Aorta (tissue), 5 donors: ENCODE data around the gene PTPRM. TPM values are rescaled to one million over a fixed set of nuclear protein-coding genes. Genes with fewer than 3 reads are reported as not detected.

Experiments
- ATAC-seq: fragments of 200-7000 bp; cut with Tn5 transposase; one replicate; pipeline ENCODE4 v1.9.1; 2022; ENCODE audit warnings: moderate library complexity; ENCODE audit not compliant: low FRiP score
- DNase-seq, 2 donors: peaks; one replicate each; pipeline ENCODE4 v3.0.0-alpha.2; 2020
- H3K27ac ChIP-seq, 2 donors: one replicate each; pipeline ENCODE4 v1.5.1; 2013; ENCODE audit warnings: low read length in 2 of 2, mild to moderate bottlenecking in 2 of 2, moderate library complexity in 2 of 2, control low read depth in 1 of 2, inconsistent platforms in 1 of 2, low read depth in 1 of 2
- H3K27me3 ChIP-seq, 2 donors: one replicate each; pipeline ENCODE4 v1.6.1; 2013; ENCODE audit warnings: control low read depth in 1 of 2, low read length in 1 of 2, mild to moderate bottlenecking in 1 of 2, moderate library complexity in 1 of 2; ENCODE audit not compliant: insufficient read depth in 2 of 2, control insufficient read depth in 1 of 2
- H3K36me3 ChIP-seq, 2 donors: one replicate each; pipeline ENCODE4 v1.6.1; 2013; ENCODE audit warnings: control low read depth in 1 of 2, low read length in 1 of 2, mild to moderate bottlenecking in 1 of 2; ENCODE audit not compliant: insufficient read depth in 2 of 2, control insufficient read depth in 1 of 2
- H3K4me1 ChIP-seq, 2 donors: one replicate each; pipeline ENCODE4 v1.6.1; 2013; ENCODE audit warnings: low read length in 2 of 2, control low read depth in 1 of 2, mild to moderate bottlenecking in 1 of 2, moderate library complexity in 1 of 2; ENCODE audit not compliant: insufficient read depth in 2 of 2, control insufficient read depth in 1 of 2
- H3K4me3 ChIP-seq, 2 donors: one replicate each; pipeline ENCODE4 v1.5.1; 2013; ENCODE audit warnings: low read length in 2 of 2, control low read depth in 1 of 2, mild to moderate bottlenecking in 1 of 2
- H3K9me3 ChIP-seq: one replicate; pipeline ENCODE4 v1.6.1; 2013; ENCODE audit warnings: mild to moderate bottlenecking, low read length; ENCODE audit not compliant: control insufficient read depth
- WGBS, 2 donors: extraction: QIAGEN DNeasy Blood & Tissue Kit; methylation state at CpG; one replicate each; pipeline ENCODE4 v1.1.7; 2013; 5-methylcytosine and 5-hydroxymethylcytosine counted together
- intact Hi-C, 2 donors: fragments of 100-400 bp; cut with DNase I; formaldehyde crosslinking; loops; one replicate each; pipeline versions ENCODE4 v1.14.2 to v1.15.0; 2022
- polyA plus RNA-seq, 2 donors: library from polyadenylated mRNA; stranded (reverse); fragments of 200-250 nt; gene quantifications; one replicate each; pipeline ENCODE4 v1.2.3, GENCODE V29; 2013
- total RNA-seq, 2 donors: library from RNA; stranded (reverse); fragmentation: NEBNext Ultra II Directional; extraction: Animal tissue kit (Norgen Biotek cat#: 25700); gene quantifications; one replicate each; pipeline ENCODE4 v1.2.1, GENCODE V29; 2021
- donor health status: healthy with polysubstance abuse.
- donor health status: Bipolar disorder and iron deficiency.
- donor health status: DM: no; HTN: no; CAD: no.
- donor health status: DM: no; HTN: no; CAD: no.
- donor health status: DM: yes; HTN: yes; CAD: no.

PTPRM gene
- total and polyA plus RNA-seq, 4 donors: 10.6 to 98.9 (median 65.6) TPM

- Histone ChIP-seq H3K4me1 (no peaks in the 10 kb centered on the region), H3K27me3 (no peaks in the 10 kb centered on the region), H3K4me3 (no peak overlapping the region), H3K27ac (no peak overlapping the region), H3K36me3 (peaks cover 0 to 6% of the 10 kb centered on the region in 2 donors), H3K9me3 (peaks cover 14% of the 10 kb centered on the region)
- ATAC-seq: no peak
- no peak for DNase-seq
- intact Hi-C loops: no loop called here
Measured at GRCh38 chr18:8411492-8411891, 844.4 kb downstream of the PTPRM start.

DNA sequence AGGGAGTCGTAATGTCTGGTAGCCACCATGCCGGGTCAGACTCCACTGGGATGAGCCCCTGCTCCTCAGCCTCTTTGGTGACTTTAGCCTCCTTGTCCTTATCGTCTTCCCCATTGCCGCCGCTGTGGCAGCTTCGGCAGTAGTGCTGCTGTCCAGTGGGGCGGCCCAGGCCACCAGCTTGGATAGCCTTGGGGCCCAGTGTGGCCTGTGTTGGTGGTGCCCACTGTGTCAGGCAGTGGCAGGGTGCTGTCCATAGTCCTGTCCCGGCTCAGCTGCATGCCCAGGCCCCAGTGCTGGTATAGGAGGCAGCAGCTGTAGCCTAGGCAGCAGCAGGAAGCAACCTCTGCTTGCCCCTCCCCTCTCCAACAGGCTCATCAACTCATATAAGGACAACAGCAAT lies 845.0 kb downstream of the PTPRM start:
- H3K9me3 ChIP-seq: peaks cover 14% of the 10 kb centered on the region
- intact Hi-C loops: no loop called here
- no peak for ATAC-seq

GRCh38 chr18:8413189-8413588 lies 846.1 kb downstream of the PTPRM start:
- no peak for ATAC-seq
- intact Hi-C loops: no loop called here
- no peak for DNase-seq
- H3K4me3 ChIP-seq: no peak overlapping the region
- H3K27me3 ChIP-seq: no peaks in the 10 kb centered on the region
- WGBS, 2 donors: 88 to 91% methylated on average over 2 of the region's 2 CpGs
- H3K27ac ChIP-seq: no peak overlapping the region
- peaks cover 13% of the 10 kb centered on the region for H3K9me3 ChIP-seq
- no peaks in the 10 kb centered on the region for H3K4me1 ChIP-seq
- peaks cover 0 to under 1% of the 10 kb centered on the region in 2 donors for H3K36me3 ChIP-seq

More for the DNA sequence above, 845.0 kb downstream of the PTPRM start:
- 91 to 97% methylated on average over 8 of the region's 8 CpGs for WGBS, 2 donors
- Histone ChIP-seq H3K4me3 (no peak overlapping the region), H3K27me3 (no peaks in the 10 kb centered on the region), H3K27ac (no peak overlapping the region), H3K4me1 (no peaks in the 10 kb centered on the region), H3K36me3 (peaks cover 0 to 4% of the 10 kb centered on the region in 2 donors)
- no peak for DNase-seq

DNA sequence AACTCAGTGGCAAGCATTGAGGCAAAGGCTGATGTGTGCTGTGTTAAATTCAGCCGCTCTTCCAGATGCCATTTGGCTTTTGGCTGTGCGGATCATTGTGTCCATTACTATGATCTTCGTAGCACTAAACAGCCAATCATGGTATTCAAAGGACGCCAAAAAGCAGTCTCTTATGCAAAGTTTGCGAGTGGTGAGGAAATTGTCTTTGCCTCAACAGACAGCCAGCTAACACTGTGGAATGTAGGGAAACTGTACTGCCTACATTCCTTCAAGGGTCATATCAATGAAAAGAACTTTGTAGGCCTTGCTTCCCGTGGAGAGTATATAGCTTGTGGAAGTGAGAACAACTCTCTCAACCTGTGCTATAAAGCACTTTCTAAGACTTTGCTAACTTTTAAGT lies 846.6 kb downstream of the PTPRM start:
- H3K36me3 ChIP-seq: no peaks in the 10 kb centered on the region
- no peak overlapping the region for H3K4me3 ChIP-seq
- intact Hi-C loops: no loop called here
- ATAC-seq: no peak
- peaks cover 10% of the 10 kb centered on the region for H3K9me3 ChIP-seq
- 54 to 73% methylated on average over 6 of the region's 6 CpGs for WGBS, 2 donors
- DNase-seq: no peak
- H3K4me1 ChIP-seq: no peaks in the 10 kb centered on the region
- H3K27ac ChIP-seq: no peak overlapping the region
- H3K27me3 ChIP-seq: no peaks in the 10 kb centered on the region

GRCh38 chr18:8416212-8417019 lies 849.3 kb downstream of the PTPRM start:
- Histone ChIP-seq H3K9me3 (peaks cover 8% of the 10 kb centered on the region), H3K27me3 (no peaks in the 10 kb centered on the region), H3K4me3 (no peak overlapping the region), H3K36me3 (no peaks in the 10 kb centered on the region), H3K27ac (no peak overlapping the region), H3K4me1 (no peaks in the 10 kb centered on the region)
- DNase-seq (no peak), ATAC-seq (no peak)
- WGBS, 2 donors: 45 to 51% methylated on average over 15 of the region's 15 CpGs
- intact Hi-C loops: no loop called here

- no peak for ATAC-seq
- no peaks in the 10 kb centered on the region for H3K4me1 ChIP-seq
- H3K27me3 ChIP-seq: no peaks in the 10 kb centered on the region
- no peak overlapping the region for H3K27ac ChIP-seq
- H3K4me3 ChIP-seq: no peak overlapping the region
- no peak for DNase-seq
- intact Hi-C loops: no loop called here
- no peaks in the 10 kb centered on the region for H3K36me3 ChIP-seq
- H3K9me3 ChIP-seq: no peaks in the 10 kb centered on the region
- WGBS, 2 donors: 95 to 98% methylated on average over 3 of the region's 3 CpGs
Measured at GRCh38 chr18:8422391-8422790, 855.3 kb downstream of the PTPRM start.

DNA sequence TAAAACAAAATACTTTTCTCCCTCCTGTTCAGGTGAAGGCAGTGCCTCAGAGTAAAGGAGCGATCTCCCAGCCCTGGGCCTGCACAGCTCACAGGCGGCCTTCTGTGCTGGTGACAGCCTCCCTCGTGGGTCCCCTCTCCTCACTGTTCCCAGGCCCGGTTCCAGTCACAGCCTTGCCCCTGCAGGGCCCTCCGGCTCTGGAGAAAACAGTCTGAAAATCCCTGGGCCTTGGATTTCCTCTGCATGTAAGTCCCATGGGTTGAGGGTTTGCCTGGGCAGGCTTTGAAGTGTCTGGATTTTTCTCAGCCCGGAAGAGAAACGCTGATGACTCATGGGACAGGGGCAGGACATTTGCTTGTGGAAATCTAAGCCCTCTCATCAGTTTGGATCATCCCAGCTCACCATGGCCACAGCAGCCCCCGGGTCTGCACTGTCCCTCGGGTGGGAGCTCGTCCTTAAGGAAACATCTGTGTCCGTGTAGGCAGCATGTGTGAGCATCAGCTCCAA lies 856.0 kb downstream of the PTPRM start:
- H3K4me3 ChIP-seq: no peak overlapping the region
- H3K27ac ChIP-seq: no peak overlapping the region
- ATAC-seq (no peak), DNase-seq (no peak)
- H3K9me3 ChIP-seq: no peaks in the 10 kb centered on the region
- H3K4me1 ChIP-seq: no peaks in the 10 kb centered on the region
- no peaks in the 10 kb centered on the region for H3K27me3 ChIP-seq
- H3K36me3 ChIP-seq: no peaks in the 10 kb centered on the region
- intact Hi-C loops: no loop called here
- 49 to 51% methylated on average over 11 of the region's 11 CpGs for WGBS, 2 donors

- Histone ChIP-seq H3K4me3 (no peak overlapping the region), H3K27me3 (no peaks in the 10 kb centered on the region), H3K36me3 (no peaks in the 10 kb centered on the region), H3K4me1 (no peaks in the 10 kb centered on the region), H3K9me3 (no peaks in the 10 kb centered on the region), H3K27ac (no peak overlapping the region)
- WGBS, 2 donors: 84 to 86% methylated on average over 7 of the region's 7 CpGs
- DNase-seq (no peak), ATAC-seq (no peak)
- intact Hi-C loops: no loop called here
Measured at GRCh38 chr18:8424481-8424880, 857.4 kb downstream of the PTPRM start.
